GM12878 (cell line): ENCODE results near the gene SMCO4. TPM values are rescaled to one million over a fixed set of nuclear protein-coding genes. Genes with fewer than 3 reads are reported as not detected.

Experiments used
- ATAC-seq: fragments of 200-7000 bp; cut with Tn5 transposase; 3 replicates; pipeline ENCODE4 v1.9.1; 2020; ENCODE audit warnings: mild to moderate bottlenecking, moderate library complexity
- BruUV-seq: library from RNA; stranded (reverse); fragments of 400-500 nt; replicated peaks from 2 replicates; lab custom pipeline; 2021; lab: Mats Ljungman, UMichigan
- CTCF ChIA-PET: fragments of 300-600 bp; sonication (Branson Sonifier 250); formaldehyde crosslinking; extraction: SDS; loops from one replicate; lab custom pipeline; 2021; ENCODE audit warnings: inconsistent platforms; lab: Yijun Ruan, JAX
- POLR2A ChIA-PET: fragments of 350-600 bp; formaldehyde crosslinking; extraction: SDS; loops from one replicate; lab custom pipeline; 2021; ENCODE audit warnings: inconsistent platforms; lab: Charles Lee
- RAD21 ChIA-PET: fragments of 300-600 bp; sonication (Branson Sonifier 250); formaldehyde crosslinking; loops from one replicate; lab custom pipeline; 2023; ENCODE audit warnings: antibody characterized with exemption; ENCODE audit not compliant: unreplicated experiment; lab: Charles Lee
- SMC1A ChIA-PET: fragments of 300-600 bp; sonication (Branson Sonifier 250); formaldehyde crosslinking; loops from one replicate; lab custom pipeline; 2023; ENCODE audit not compliant: unreplicated experiment, uncharacterized antibody; lab: Charles Lee
- DNase-seq: peaks from one replicate; pipeline ENCODE4 v3.0.0-alpha.2; 2011; ENCODE audit warnings: low read depth, low spot score
- FAIRE-seq: peaks from 3 replicates; lab custom pipeline; 2011; peaks lifted over from hg19 to GRCh38; lab: Jason Lieb, UNC
- H2AFZ ChIP-seq: 2 replicates; pipeline ENCODE4 v1.6.0; 2011; ENCODE audit warnings: low read depth, low read length, control low read depth; ENCODE audit not compliant: control insufficient read depth
- H3K27ac ChIP-seq: 2 replicates; pipeline ENCODE4 v1.5.1; 2011; ENCODE audit warnings: control low read depth; ENCODE audit not compliant: control insufficient read depth, insufficient read depth
- H3K27me3 ChIP-seq, 2 experiments: replicated peaks in 1 of 2; 2 replicates each; pipeline versions ENCODE4 v1.6.0 to v1.6.1; 2011; ENCODE audit warnings: low read length in 1 of 2; ENCODE audit not compliant: control insufficient read depth in 2 of 2, insufficient read depth in 2 of 2
- H3K36me3 ChIP-seq, 2 experiments: 2 replicates each; pipeline ENCODE4 v1.5.1; 2011; ENCODE audit warnings: low read length in 1 of 2; ENCODE audit not compliant: control insufficient read depth in 2 of 2, insufficient read depth in 2 of 2
- H3K4me1 ChIP-seq: 2 replicates; pipeline ENCODE4 v1.6.1; 2011; ENCODE audit warnings: mild to moderate bottlenecking, low read length, moderate library complexity, mixed read lengths; ENCODE audit not compliant: control insufficient read depth, insufficient read depth
- H3K4me2 ChIP-seq: 2 replicates; pipeline ENCODE4 v1.6.0; 2011; ENCODE audit warnings: control low read depth; ENCODE audit not compliant: control insufficient read depth, insufficient read depth
- H3K4me3 ChIP-seq: fragments of 200-600 bp; sonication (generic); 2 replicates; pipeline ENCODE4 v1.5.1; 2016
- H3K79me2 ChIP-seq: 2 replicates; pipeline ENCODE4 v1.6.0; 2011; ENCODE audit warnings: low read length; ENCODE audit not compliant: control insufficient read depth, insufficient read depth
- H3K9ac ChIP-seq: 2 replicates; pipeline ENCODE4 v1.8.0; 2011; ENCODE audit warnings: low read length, control low read depth, mixed read lengths; ENCODE audit not compliant: control insufficient read depth, insufficient read depth
- H3K9me3 ChIP-seq: replicated peaks from 3 replicates; pipeline ENCODE4 v1.5.1; 2011; ENCODE audit warnings: mild to moderate bottlenecking, low read length; ENCODE audit not compliant: control insufficient read depth, insufficient read depth
- H4K20me1 ChIP-seq: 2 replicates; pipeline ENCODE4 v1.6.0; 2011; ENCODE audit not compliant: control insufficient read depth, insufficient read depth
- CEBPZ ChIP-seq: fragments of 150-350 bp; IDR thresholded peaks from 2 replicates; pipeline ENCODE4 v1.6.1; 2016; ENCODE audit warnings: low read depth, low read length
- IKZF2 ChIP-seq, 2 experiments: fragments of 450-650 bp; IDR thresholded peaks; 2 replicates each; pipeline ENCODE4 v1.6.1; 2017; ENCODE audit warnings: mild to moderate bottlenecking in 2 of 2, moderate library complexity in 2 of 2
- JUNB ChIP-seq: IDR thresholded peaks from 2 replicates; pipeline ENCODE4 v1.6.1; 2016; ENCODE audit warnings: antibody characterized with exemption, mild to moderate bottlenecking
- MEF2B ChIP-seq: fragments of 450-650 bp; IDR thresholded peaks from 2 replicates; pipeline ENCODE4 v1.6.1; 2018; ENCODE audit warnings: mild to moderate bottlenecking, moderate library complexity; ENCODE audit not compliant: partially characterized antibody, poor library complexity, severe bottlenecking
- NKRF ChIP-seq: fragments of 450-650 bp; conservative IDR thresholded peaks from 2 replicates; pipeline ENCODE4 v1.6.1; 2017; ENCODE audit warnings: mild to moderate bottlenecking, moderate library complexity
- RELA ChIP-seq: fragments of 450-650 bp; IDR thresholded peaks from 2 replicates; pipeline ENCODE4 v1.8.0; 2014; ENCODE audit warnings: borderline replicate concordance; ENCODE audit not compliant: partially characterized antibody
- SMARCA5 ChIP-seq: fragments of 450-650 bp; IDR thresholded peaks from 2 replicates; pipeline ENCODE4 v1.6.1; 2017; ENCODE audit warnings: mild to moderate bottlenecking
- TBL1XR1 ChIP-seq: IDR thresholded peaks from 2 replicates; pipeline ENCODE4 v1.6.1; 2012; ENCODE audit warnings: low read depth, low read length, improper control_type of control experiment
- WGBS: methylation state at CpG from one replicate; pipeline ENCODE4 v1.1.6; 2016; ENCODE audit warnings: low lambda C conversion rate; ENCODE audit not compliant: insufficient replicate concordance, insufficient coverage; ENCODE audit errors: missing lambda C conversion rate; 5-methylcytosine and 5-hydroxymethylcytosine counted together
- in situ Hi-C: fragments of 300-500 bp; cut with MboI; formaldehyde crosslinking; loops from 9 replicates; pipeline ENCODE4 v1.14.3; 2018; ENCODE audit warnings: mixed read lengths
- intact Hi-C: fragments of 100-400 bp; cut with micrococcal nuclease; formaldehyde crosslinking; loops from one replicate; pipeline ENCODE4 v1.14.2; 2022; ENCODE audit not compliant: unreplicated experiment
- polyA plus RNA-seq, 11 experiments: library from polyadenylated mRNA; depleted of rRNA in 4 of 11; unstranded in 6 of 11; stranded (reverse) in 5 of 11; fragments of >200 nt; fragmentation: Nextera tagmentation in 4 of 11; fragmentation: Illumina TruSeq in 1 of 11; extraction: Ambion mirVana in 4 of 11; extraction: Trizol in 1 of 11; gene quantifications; 1 replicate in 1 of 11; 2 replicates in 10 of 11; pipeline versions ENCODE4 v1.2.1 to v1.2.3, GENCODE V29; 2011 to 2016; ENCODE audit warnings: inconsistent platforms in 2 of 11, missing spikeins in 2 of 11, low read depth in 1 of 11
- total RNA-seq, 4 experiments: library from RNA; depleted of rRNA in 3 of 4; stranded (reverse); fragments of >200 nt in 3 of 4; fragmentation: Illumina TruSeq in 1 of 4; extraction: Trizol in 1 of 4; gene quantifications; 2 replicates each; pipeline versions ENCODE4 v1.2.1 to v1.2.3, GENCODE V29; 2013 to 2021
- TF ChIP-seq, protein P1 (sequence below): fragments of 450-650 bp; IDR thresholded peaks from 2 replicates; pipeline ENCODE4 v1.6.1; 2017; ENCODE audit warnings: mild to moderate bottlenecking, low read depth, inconsistent platforms; ENCODE audit not compliant: poor library complexity, severe bottlenecking
- TF ChIP-seq, protein P2 (sequence below): IDR thresholded peaks from 2 replicates; pipeline ENCODE4 v1.6.1; 2011; ENCODE audit warnings: low read depth, mild to moderate bottlenecking, low read length, moderate library complexity, borderline replicate concordance; ENCODE audit errors: extremely low read depth
- TF ChIP-seq, protein P3 (sequence below): fragments of 450-650 bp; IDR thresholded peaks from 2 replicates; pipeline ENCODE4 v1.6.1; 2017; ENCODE audit warnings: mild to moderate bottlenecking, moderate library complexity

Gene SMCO4
- total and polyA plus RNA-seq, 10 of the 15 experiments (the other 5 are each of a cell fraction or from before 2014, with no cell fraction given) = 3.6 to 59.9 (median 27.9) TPM

- BruUV-seq = no TSS peak
- Histone ChIP-seq H3K36me3 (peaks cover 0 to 20% of the 10 kb centered on the region in 2 experiments; a peak in 3 of 4 replicates), H3K27me3 (no peaks in the 10 kb centered on the region), H3K79me2 (no peaks in the 10 kb centered on the region), H2AFZ (no peak overlapping the region), H3K9ac (no peak overlapping the region), H4K20me1 (no peaks in the 10 kb centered on the region), H3K9me3 (no peaks in the 10 kb centered on the region), H3K4me3 (no peak overlapping the region), H3K4me2 (no peak overlapping the region), H3K27ac (no peak overlapping the region), H3K4me1 (no peaks in the 10 kb centered on the region)
- ATAC-seq (no peak), FAIRE-seq (no peak), DNase-seq (no peak)
- 35% methylated on average over 3 of the region's 3 CpGs for WGBS
- TF ChIP-seq NKRF = no peak
- TF ChIP-seq, protein P1, sequence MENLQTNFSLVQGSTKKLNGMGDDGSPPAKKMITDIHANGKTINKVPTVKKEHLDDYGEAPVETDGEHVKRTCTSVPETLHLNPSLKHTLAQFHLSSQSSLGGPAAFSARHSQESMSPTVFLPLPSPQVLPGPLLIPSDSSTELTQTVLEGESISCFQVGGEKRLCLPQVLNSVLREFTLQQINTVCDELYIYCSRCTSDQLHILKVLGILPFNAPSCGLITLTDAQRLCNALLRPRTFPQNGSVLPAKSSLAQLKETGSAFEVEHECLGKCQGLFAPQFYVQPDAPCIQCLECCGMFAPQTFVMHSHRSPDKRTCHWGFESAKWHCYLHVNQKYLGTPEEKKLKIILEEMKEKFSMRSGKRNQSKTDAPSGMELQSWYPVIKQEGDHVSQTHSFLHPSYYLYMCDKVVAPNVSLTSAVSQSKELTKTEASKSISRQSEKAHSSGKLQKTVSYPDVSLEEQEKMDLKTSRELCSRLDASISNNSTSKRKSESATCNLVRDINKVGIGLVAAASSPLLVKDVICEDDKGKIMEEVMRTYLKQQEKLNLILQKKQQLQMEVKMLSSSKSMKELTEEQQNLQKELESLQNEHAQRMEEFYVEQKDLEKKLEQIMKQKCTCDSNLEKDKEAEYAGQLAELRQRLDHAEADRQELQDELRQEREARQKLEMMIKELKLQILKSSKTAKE = no peak
- no peak for TF ChIP-seq TBL1XR1
- no peak for TF ChIP-seq RELA
- TF ChIP-seq MEF2B = no peak
- TF ChIP-seq, protein P2, sequence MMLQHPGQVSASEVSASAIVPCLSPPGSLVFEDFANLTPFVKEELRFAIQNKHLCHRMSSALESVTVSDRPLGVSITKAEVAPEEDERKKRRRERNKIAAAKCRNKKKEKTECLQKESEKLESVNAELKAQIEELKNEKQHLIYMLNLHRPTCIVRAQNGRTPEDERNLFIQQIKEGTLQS = no peak
- TF ChIP-seq IKZF2 (IDR thresholded peaks at IDR 0.05) = no peak
- TF ChIP-seq JUNB = no peak
- TF ChIP-seq, protein P3, sequence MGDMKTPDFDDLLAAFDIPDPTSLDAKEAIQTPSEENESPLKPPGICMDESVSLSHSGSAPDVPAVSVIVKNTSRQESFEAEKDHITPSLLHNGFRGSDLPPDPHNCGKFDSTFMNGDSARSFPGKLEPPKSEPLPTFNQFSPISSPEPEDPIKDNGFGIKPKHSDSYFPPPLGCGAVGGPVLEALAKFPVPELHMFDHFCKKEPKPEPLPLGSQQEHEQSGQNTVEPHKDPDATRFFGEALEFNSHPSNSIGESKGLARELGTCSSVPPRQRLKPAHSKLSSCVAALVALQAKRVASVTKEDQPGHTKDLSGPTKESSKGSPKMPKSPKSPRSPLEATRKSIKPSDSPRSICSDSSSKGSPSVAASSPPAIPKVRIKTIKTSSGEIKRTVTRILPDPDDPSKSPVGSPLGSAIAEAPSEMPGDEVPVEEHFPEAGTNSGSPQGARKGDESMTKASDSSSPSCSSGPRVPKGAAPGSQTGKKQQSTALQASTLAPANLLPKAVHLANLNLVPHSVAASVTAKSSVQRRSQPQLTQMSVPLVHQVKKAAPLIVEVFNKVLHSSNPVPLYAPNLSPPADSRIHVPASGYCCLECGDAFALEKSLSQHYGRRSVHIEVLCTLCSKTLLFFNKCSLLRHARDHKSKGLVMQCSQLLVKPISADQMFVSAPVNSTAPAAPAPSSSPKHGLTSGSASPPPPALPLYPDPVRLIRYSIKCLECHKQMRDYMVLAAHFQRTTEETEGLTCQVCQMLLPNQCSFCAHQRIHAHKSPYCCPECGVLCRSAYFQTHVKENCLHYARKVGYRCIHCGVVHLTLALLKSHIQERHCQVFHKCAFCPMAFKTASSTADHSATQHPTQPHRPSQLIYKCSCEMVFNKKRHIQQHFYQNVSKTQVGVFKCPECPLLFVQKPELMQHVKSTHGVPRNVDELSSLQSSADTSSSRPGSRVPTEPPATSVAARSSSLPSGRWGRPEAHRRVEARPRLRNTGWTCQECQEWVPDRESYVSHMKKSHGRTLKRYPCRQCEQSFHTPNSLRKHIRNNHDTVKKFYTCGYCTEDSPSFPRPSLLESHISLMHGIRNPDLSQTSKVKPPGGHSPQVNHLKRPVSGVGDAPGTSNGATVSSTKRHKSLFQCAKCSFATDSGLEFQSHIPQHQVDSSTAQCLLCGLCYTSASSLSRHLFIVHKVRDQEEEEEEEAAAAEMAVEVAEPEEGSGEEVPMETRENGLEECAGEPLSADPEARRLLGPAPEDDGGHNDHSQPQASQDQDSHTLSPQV = no peak
- no peak for TF ChIP-seq CEBPZ
- no peak for TF ChIP-seq SMARCA5
- in situ Hi-C loops = no loop called here
- CTCF ChIA-PET = no interaction called here
- RAD21 ChIA-PET = interaction anchor here (1.0 to 1.5 kb wide), 3 partner anchors 39 to 65 kb away, joined by 3 to 4 read pairs (median 4); no protein-coding TSS in a partner anchor
- intact Hi-C loops = no loop called here
- SMC1A ChIA-PET = interaction anchor here (0.6 to 1.1 kb wide), 4 partner anchors 10 to 1372 kb away, joined by 3 read pairs; no protein-coding TSS in a partner anchor
- POLR2A ChIA-PET = interaction anchor here (1.1 kb wide), 1 partner anchor 48 kb away, joined by 3 read pairs; no protein-coding TSS in a partner anchor
Observed at GRCh38 chr11:93484716-93485115, 58.5 kb downstream of the SMCO4 start.
